GM19035 (cell line): Measurements from ENCODE around the gene IL23R.
"Not testable (repeated sequence)": the region's sequence is repeated elsewhere in the genome, so short reads cannot be mapped to it uniquely, and the experiment has no call there.

Experiments used
- ATAC-seq: cut with Tn5 transposase; IDR thresholded peaks from one replicate; pipeline ENCODE4 v1.9.1; 2021; ENCODE audit not compliant: unreplicated experiment

The IL23R gene

GRCh38 chr1:67191668-67192520, 25.6 kb downstream of the IL23R start:
- ATAC-seq, result no peak

- ATAC-seq, result no peak
Measured at GRCh38 chr1:67192902-67193301, 26.6 kb downstream of the IL23R start.

- ATAC-seq, result no peak
Measured at GRCh38 chr1:67193704-67194103, 27.4 kb downstream of the IL23R start.

- peak; percentile 68 for ATAC-seq
Measured at GRCh38 chr1:67194209-67194863, 28.1 kb downstream of the IL23R start.

GRCh38 chr1:67200755-67201154, 34.5 kb downstream of the IL23R start:
- no peak for ATAC-seq

GRCh38 chr1:67201891-67202290, 35.6 kb downstream of the IL23R start:
- no peak for ATAC-seq

GRCh38 chr1:67204298-67204980, 38.2 kb downstream of the IL23R start:
- no peak for ATAC-seq

GRCh38 chr1:67207398-67207797, 41.1 kb downstream of the IL23R start:
- not testable (repeated sequence) for ATAC-seq

GRCh38 chr1:67208217-67208616, 42.0 kb downstream of the IL23R start:
- ATAC-seq, result no peak

GRCh38 chr1:67209521-67209920, 43.3 kb downstream of the IL23R start:
- no peak for ATAC-seq

- ATAC-seq, result no peak
Measured at GRCh38 chr1:67211589-67212563, 45.6 kb downstream of the IL23R start.

GRCh38 chr1:67213164-67213563, 46.9 kb downstream of the IL23R start:
- ATAC-seq, result no peak

- ATAC-seq, result no peak
Measured at GRCh38 chr1:67213948-67214347, 47.7 kb downstream of the IL23R start.

- ATAC-seq, result peak; percentile 81
Measured at GRCh38 chr1:67214420-67215174, 48.3 kb downstream of the IL23R start.

- no peak for ATAC-seq
Measured at GRCh38 chr1:67216401-67216800, 50.1 kb downstream of the IL23R start.

- ATAC-seq, result no peak
Measured at GRCh38 chr1:67217417-67217816, 51.2 kb downstream of the IL23R start.

GRCh38 chr1:67217938-67218337, 51.7 kb downstream of the IL23R start:
- ATAC-seq, result no peak

GRCh38 chr1:67224856-67225255, 58.6 kb downstream of the IL23R start:
- ATAC-seq, result no peak

- no peak for ATAC-seq
Measured at GRCh38 chr1:67226688-67227087, 60.4 kb downstream of the IL23R start.

GRCh38 chr1:67227196-67227595, 60.9 kb downstream of the IL23R start:
- no peak for ATAC-seq
